ENCODE measurements around the gene MTOR.

The MTOR gene

GRCh38 chr1:11059155-11059967, 203.0 kb downstream of the MTOR start:
- Mint-ChIP-seq H3K9me3 (no peaks in the 10 kb centered on the region), H3K27ac (peak overlapping the region; percentile 94), H3K36me3 (ENCODE audit: low read depth) (peaks cover 85% of the 10 kb centered on the region), H3K27me3 (no peaks in the 10 kb centered on the region), H3K4me3 (peak overlapping the region; percentile 96), H3K4me1 (ENCODE audit: low read depth) (peaks cover 55% of the 10 kb centered on the region)
- no peak for DNase-seq

DNA sequence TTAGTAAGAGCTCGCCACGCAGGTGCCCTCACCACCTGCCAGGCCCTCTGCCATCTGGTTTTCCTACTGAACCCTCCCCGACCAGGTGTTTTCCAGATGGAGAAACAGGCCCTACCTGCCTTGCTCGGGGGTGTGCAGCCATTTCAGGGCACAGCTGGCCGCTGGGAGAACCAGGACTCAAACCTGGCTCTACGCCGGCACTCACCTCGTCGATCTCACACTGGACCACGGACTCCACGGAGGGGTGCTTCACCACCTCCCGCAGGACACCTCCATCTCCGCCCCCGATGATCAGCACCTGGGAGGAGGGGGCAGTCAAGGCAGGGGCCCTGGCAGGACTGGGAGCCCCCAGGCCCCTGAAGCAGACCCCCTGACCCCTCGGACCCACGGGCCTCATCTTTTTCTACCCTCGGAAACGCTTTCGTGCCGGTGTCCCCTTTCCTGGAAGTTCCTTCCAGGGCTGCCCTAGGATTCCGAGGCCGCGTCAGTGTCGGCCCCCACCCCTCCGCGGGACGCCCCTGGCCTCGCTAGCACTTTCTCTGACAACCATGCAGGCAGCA, 203.7 kb downstream of the MTOR start:
- peak overlapping the region; percentile 94 for H3K27ac Mint-ChIP-seq
- H3K4me1 Mint-ChIP-seq (ENCODE audit: low read depth): peaks cover 53% of the 10 kb centered on the region

DNA sequence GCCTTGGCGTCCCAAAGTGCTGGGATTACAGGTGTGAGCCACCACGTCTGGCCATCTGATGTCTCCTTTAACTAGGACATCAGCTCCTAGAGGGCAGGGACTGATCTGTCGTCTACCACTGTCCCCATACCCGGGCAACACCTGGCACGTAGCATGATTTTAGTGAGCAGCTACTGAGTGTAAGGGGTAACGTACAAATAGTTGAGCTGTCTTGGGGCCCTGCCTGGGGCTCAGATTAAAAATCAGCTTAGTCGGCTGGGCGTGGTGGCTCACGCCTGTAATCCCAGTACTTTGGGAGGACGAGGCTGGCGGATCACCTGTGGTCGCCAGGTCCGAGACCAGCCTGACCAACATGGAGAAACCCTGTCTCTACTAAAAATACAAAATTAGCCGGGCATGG, 204.3 kb downstream of the MTOR start:
- H3K27me3 Mint-ChIP-seq: no peaks in the 10 kb centered on the region
- peak overlapping the region; percentile 94 for H3K27ac Mint-ChIP-seq
- no peak for DNase-seq
- peaks cover 86% of the 10 kb centered on the region for H3K36me3 Mint-ChIP-seq (ENCODE audit: low read depth)
- H3K4me3 Mint-ChIP-seq: peak overlapping the region; percentile 96
- H3K9me3 Mint-ChIP-seq: no peaks in the 10 kb centered on the region
- H3K4me1 Mint-ChIP-seq (ENCODE audit: low read depth): peaks cover 49% of the 10 kb centered on the region

More for the DNA sequence above, 203.7 kb downstream of the MTOR start:
- no peak for DNase-seq
- Mint-ChIP-seq H3K36me3 (ENCODE audit: low read depth) (peaks cover 86% of the 10 kb centered on the region), H3K9me3 (no peaks in the 10 kb centered on the region), H3K4me3 (peak overlapping the region; percentile 96), H3K27me3 (no peaks in the 10 kb centered on the region)

GRCh38 chr1:11057477-11057876, 204.9 kb downstream of the MTOR start:
- H3K4me3 Mint-ChIP-seq: peak overlapping the region; percentile 96
- H3K9me3 Mint-ChIP-seq: no peaks in the 10 kb centered on the region

More at GRCh38 chr1:11057477-11057876, 204.9 kb downstream of the MTOR start:
- peak overlapping the region; percentile 94 for H3K27ac Mint-ChIP-seq
- peaks cover 45% of the 10 kb centered on the region for H3K4me1 Mint-ChIP-seq (ENCODE audit: low read depth)
- no peak for DNase-seq
- peaks cover 82% of the 10 kb centered on the region for H3K36me3 Mint-ChIP-seq (ENCODE audit: low read depth)
- H3K27me3 Mint-ChIP-seq: no peaks in the 10 kb centered on the region
